Measurements from ENCODE around the gene ARHGAP29. TPM values are rescaled to one million over a fixed set of nuclear protein-coding genes. Genes with fewer than 3 reads are reported as not detected.

ARHGAP29 gene
- total and polyA plus RNA-seq, 10 of the 15 experiments (the other 5 are each of a cell fraction or from before 2014, with no cell fraction given): under 0.01 to 0.43 (median 0.10) TPM; not detected in 4

DNA sequence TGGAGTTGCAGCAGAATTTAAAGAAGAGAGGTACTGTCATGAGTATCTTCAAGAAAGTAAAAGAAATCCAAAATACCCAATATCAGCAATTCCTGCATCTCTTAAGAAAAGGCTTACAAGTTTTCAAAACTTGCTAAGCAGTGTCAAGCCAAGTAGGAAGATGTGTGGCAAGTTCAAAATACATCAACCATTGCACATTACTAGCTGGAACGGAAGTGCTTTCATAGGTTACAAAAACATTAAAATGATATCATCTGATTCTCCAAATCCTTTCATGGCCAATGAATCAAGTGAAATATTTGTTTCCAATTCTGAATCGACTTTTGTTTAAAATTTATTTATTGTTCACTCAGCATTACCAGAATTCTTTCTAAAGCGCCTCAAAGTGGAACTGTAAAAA, 110.7 kb downstream of the ARHGAP29 start:
- RAD21 ChIA-PET (ENCODE audit: unreplicated experiment): no interaction called here
- 39% methylated on average over 3 of the region's 3 CpGs for WGBS (ENCODE audit: insufficient coverage, insufficient replicate concordance, low lambda C conversion rate, missing lambda C conversion rate)
- SMC1A ChIA-PET (ENCODE audit: uncharacterized antibody, unreplicated experiment): no interaction called here
- POLR2A ChIA-PET: no interaction called here
- intact Hi-C loops (cut with micrococcal nuclease; ENCODE audit: unreplicated experiment): no loop called here
- Histone ChIP-seq H3K27me3 (replicated peaks in 1 of 2; ENCODE audit: control insufficient read depth in 2 of 2, insufficient read depth in 2 of 2, low read length in 1 of 2) (no peaks in the 10 kb centered on the region; a peak in 1 of 4 replicates), H3K79me2 (ENCODE audit: control insufficient read depth, insufficient read depth, low read length) (no peaks in the 10 kb centered on the region), H3K9ac (ENCODE audit: control insufficient read depth, insufficient read depth, low read length) (no peak overlapping the region), H3K4me1 (ENCODE audit: control insufficient read depth, insufficient read depth, low read length) (no peaks in the 10 kb centered on the region), H3K4me2 (ENCODE audit: control insufficient read depth, insufficient read depth) (no peak overlapping the region), H3K36me3 (ENCODE audit: control insufficient read depth in 2 of 2, insufficient read depth in 2 of 2, low read length in 1 of 2) (no peaks in the 10 kb centered on the region), H2AFZ (ENCODE audit: control insufficient read depth, low read depth, low read length) (no peak overlapping the region), H3K4me3 (no peak overlapping the region), H3K27ac (ENCODE audit: control insufficient read depth, insufficient read depth) (no peak overlapping the region), H3K9me3 (replicated peaks; ENCODE audit: control insufficient read depth, insufficient read depth, low read length) (no peaks in the 10 kb centered on the region), H4K20me1 (ENCODE audit: control insufficient read depth, insufficient read depth) (no peaks in the 10 kb centered on the region)
- DNase-seq (ENCODE audit: low read depth, low spot score): no peak
- no TSS peak for BruUV-seq (replicated peaks)
- TF ChIP-seq NR2C2 (IDR thresholded peaks at IDR 0.05; ENCODE audit: borderline replicate concordance, control insufficient read depth, insufficient read length, low read depth) (no peak), BHLHE40 (IDR thresholded peaks at IDR 0.05; ENCODE audit: borderline replicate concordance in 1 of 2, low read depth in 2 of 2, low read length in 1 of 2) (no peak), ESRRA (IDR thresholded peaks at IDR 0.05; ENCODE audit: low read length) (no peak), FOXK2 (IDR thresholded peaks at IDR 0.05) (no peak)
- in situ Hi-C loops (cut with MboI): no loop called here
- FAIRE-seq: no peak
- CTCF ChIA-PET: interaction anchor here (0.6 kb wide), 1 partner anchor 87 kb away, joined by 3 read pairs; no protein-coding TSS in a partner anchor
- ATAC-seq: no peak

DNA sequence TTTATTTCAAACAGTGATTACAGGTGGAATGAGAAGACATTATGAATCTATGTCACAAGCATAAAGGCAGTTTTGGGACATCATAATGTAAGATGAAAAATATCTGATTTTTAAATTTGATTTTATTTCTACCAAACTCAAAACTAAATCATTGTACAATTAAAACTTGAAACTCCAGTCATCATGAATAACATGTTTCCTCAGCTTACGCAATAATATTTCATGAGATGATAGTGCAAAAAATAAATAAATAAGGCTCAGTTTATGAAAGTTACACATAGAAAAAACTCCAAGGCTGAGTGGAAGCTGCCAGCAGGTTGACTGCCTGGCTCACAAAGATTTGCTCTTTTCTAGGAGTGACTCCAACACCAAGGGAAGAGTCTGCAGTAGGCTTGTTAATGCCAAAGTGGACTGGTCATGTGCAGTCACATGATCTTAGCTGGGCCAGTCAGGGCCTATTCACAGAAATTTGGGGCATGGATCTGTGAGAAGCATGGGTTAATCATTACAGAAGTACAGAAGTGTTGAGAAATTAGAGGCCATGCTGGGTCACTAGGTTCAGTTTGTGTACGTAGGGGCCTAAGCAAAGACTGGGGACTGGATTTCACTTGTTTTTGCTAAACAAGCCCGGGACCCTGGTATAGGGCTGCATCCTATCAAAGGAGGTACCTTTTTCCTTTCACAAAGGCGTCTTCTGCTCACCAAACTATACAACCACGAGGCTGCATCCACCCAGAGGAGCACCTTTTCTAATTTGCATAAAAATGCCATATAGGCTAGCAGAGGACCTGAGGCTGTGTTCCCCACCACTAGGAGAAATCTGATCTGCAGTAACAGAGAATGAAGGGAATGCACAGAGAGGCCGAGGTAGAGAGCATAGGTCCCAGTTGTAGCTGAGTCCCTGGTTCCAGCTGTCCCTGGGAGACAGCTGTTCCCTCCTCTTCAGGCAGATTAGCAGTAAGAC, 111.6 kb downstream of the ARHGAP29 start:
- ChIA-PET CTCF (interaction anchor here (0.6 kb wide), 1 partner anchor 86 kb away, joined by 3 read pairs; no protein-coding TSS in a partner anchor), RAD21 (ENCODE audit: unreplicated experiment) (no interaction called here), SMC1A (ENCODE audit: uncharacterized antibody, unreplicated experiment) (interaction anchor here (1.5 kb wide), 1 partner anchor 10 kb away, joined by 3 read pairs; no protein-coding TSS in a partner anchor), POLR2A (no interaction called here)
- intact Hi-C loops (cut with micrococcal nuclease; ENCODE audit: unreplicated experiment) (no loop called here), in situ Hi-C loops (cut with MboI) (no loop called here)
- Histone ChIP-seq H3K9me3 (replicated peaks; ENCODE audit: control insufficient read depth, insufficient read depth, low read length) (no peaks in the 10 kb centered on the region), H2AFZ (ENCODE audit: control insufficient read depth, low read depth, low read length) (no peak overlapping the region), H3K4me1 (ENCODE audit: control insufficient read depth, insufficient read depth, low read length) (no peaks in the 10 kb centered on the region), H3K4me2 (ENCODE audit: control insufficient read depth, insufficient read depth) (no peak overlapping the region), H3K9ac (ENCODE audit: control insufficient read depth, insufficient read depth, low read length) (no peak overlapping the region), H3K27me3 (replicated peaks in 1 of 2; ENCODE audit: control insufficient read depth in 2 of 2, insufficient read depth in 2 of 2, low read length in 1 of 2) (no peaks in the 10 kb centered on the region; a peak in 1 of 4 replicates), H3K27ac (ENCODE audit: control insufficient read depth, insufficient read depth) (no peak overlapping the region), H3K36me3 (ENCODE audit: control insufficient read depth in 2 of 2, insufficient read depth in 2 of 2, low read length in 1 of 2) (no peaks in the 10 kb centered on the region), H3K4me3 (no peak overlapping the region), H4K20me1 (ENCODE audit: control insufficient read depth, insufficient read depth) (no peaks in the 10 kb centered on the region), H3K79me2 (ENCODE audit: control insufficient read depth, insufficient read depth, low read length) (no peaks in the 10 kb centered on the region)
- 24% methylated on average over 6 of the region's 6 CpGs for WGBS (ENCODE audit: insufficient coverage, insufficient replicate concordance, low lambda C conversion rate, missing lambda C conversion rate)
- ATAC-seq (no peak), FAIRE-seq (no peak), DNase-seq (ENCODE audit: low read depth, low spot score) (no peak)
- no TSS peak for BruUV-seq (replicated peaks)
- TF ChIP-seq HDAC2 (IDR thresholded peaks at IDR 0.05) (no peak), HCFC1 (IDR thresholded peaks at IDR 0.05; ENCODE audit: low read length) (no peak), CEBPB (IDR thresholded peaks at IDR 0.05; ENCODE audit: borderline replicate concordance in 1 of 2, low read depth in 2 of 2, low read length in 2 of 2) (no peak), ZBED1 (IDR thresholded peaks at IDR 0.05; ENCODE audit: borderline replicate concordance) (no peak)
- TF ChIP-seq, protein P1, sequence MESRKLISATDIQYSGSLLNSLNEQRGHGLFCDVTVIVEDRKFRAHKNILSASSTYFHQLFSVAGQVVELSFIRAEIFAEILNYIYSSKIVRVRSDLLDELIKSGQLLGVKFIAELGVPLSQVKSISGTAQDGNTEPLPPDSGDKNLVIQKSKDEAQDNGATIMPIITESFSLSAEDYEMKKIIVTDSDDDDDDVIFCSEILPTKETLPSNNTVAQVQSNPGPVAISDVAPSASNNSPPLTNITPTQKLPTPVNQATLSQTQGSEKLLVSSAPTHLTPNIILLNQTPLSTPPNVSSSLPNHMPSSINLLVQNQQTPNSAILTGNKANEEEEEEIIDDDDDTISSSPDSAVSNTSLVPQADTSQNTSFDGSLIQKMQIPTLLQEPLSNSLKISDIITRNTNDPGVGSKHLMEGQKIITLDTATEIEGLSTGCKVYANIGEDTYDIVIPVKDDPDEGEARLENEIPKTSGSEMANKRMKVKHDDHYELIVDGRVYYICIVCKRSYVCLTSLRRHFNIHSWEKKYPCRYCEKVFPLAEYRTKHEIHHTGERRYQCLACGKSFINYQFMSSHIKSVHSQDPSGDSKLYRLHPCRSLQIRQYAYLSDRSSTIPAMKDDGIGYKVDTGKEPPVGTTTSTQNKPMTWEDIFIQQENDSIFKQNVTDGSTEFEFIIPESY (IDR thresholded peaks at IDR 0.05): no peak
- TF ChIP-seq, protein P2, sequence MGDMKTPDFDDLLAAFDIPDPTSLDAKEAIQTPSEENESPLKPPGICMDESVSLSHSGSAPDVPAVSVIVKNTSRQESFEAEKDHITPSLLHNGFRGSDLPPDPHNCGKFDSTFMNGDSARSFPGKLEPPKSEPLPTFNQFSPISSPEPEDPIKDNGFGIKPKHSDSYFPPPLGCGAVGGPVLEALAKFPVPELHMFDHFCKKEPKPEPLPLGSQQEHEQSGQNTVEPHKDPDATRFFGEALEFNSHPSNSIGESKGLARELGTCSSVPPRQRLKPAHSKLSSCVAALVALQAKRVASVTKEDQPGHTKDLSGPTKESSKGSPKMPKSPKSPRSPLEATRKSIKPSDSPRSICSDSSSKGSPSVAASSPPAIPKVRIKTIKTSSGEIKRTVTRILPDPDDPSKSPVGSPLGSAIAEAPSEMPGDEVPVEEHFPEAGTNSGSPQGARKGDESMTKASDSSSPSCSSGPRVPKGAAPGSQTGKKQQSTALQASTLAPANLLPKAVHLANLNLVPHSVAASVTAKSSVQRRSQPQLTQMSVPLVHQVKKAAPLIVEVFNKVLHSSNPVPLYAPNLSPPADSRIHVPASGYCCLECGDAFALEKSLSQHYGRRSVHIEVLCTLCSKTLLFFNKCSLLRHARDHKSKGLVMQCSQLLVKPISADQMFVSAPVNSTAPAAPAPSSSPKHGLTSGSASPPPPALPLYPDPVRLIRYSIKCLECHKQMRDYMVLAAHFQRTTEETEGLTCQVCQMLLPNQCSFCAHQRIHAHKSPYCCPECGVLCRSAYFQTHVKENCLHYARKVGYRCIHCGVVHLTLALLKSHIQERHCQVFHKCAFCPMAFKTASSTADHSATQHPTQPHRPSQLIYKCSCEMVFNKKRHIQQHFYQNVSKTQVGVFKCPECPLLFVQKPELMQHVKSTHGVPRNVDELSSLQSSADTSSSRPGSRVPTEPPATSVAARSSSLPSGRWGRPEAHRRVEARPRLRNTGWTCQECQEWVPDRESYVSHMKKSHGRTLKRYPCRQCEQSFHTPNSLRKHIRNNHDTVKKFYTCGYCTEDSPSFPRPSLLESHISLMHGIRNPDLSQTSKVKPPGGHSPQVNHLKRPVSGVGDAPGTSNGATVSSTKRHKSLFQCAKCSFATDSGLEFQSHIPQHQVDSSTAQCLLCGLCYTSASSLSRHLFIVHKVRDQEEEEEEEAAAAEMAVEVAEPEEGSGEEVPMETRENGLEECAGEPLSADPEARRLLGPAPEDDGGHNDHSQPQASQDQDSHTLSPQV (IDR thresholded peaks at IDR 0.05): no peak

All from GM12878 (cell line).